ENCODE measurements around the gene POLD2. TPM values are rescaled to one million over a fixed set of nuclear protein-coding genes. Genes with fewer than 3 reads are reported as not detected.

Gene POLD2
- total RNA-seq, 1 experiment from 2014 or later, result 179 TPM

- ChIA-PET POLR2A (no interaction called here), CTCF (interaction anchor here (1.0 kb wide), 1 partner anchor 118 kb away, joined by 3 read pairs; no protein-coding TSS in a partner anchor)
- Mint-ChIP-seq H3K4me1 (ENCODE audit: insufficient read depth, unreplicated experiment) (peaks cover 21% of the 10 kb centered on the region), H3K27me3 (ENCODE audit: insufficient read depth, unreplicated experiment) (no peaks in the 10 kb centered on the region), H3K36me3 (ENCODE audit: insufficient read depth, unreplicated experiment) (peaks cover 47% of the 10 kb centered on the region), H3K4me3 (ENCODE audit: unreplicated experiment) (no peak overlapping the region), H3K9me3 (ENCODE audit: unreplicated experiment) (no peaks in the 10 kb centered on the region), H3K27ac (ENCODE audit: low read depth, unreplicated experiment) (no peak overlapping the region)
- BruUV-seq (replicated peaks), result no TSS peak
- intact Hi-C loops (cut with micrococcal nuclease), result no loop called here
- DNase-seq (ENCODE audit: unreplicated experiment), result no peak
- no peak for TF ChIP-seq CTCF (IDR thresholded peaks at IDR 0.05; ENCODE audit: unreplicated experiment)
Observed at GRCh38 chr7:44077681-44078091, 45.7 kb downstream of the POLD2 start.

- no peak overlapping the region for H3K27ac Mint-ChIP-seq (ENCODE audit: low read depth, unreplicated experiment)
- H3K27me3 Mint-ChIP-seq (ENCODE audit: insufficient read depth, unreplicated experiment), result no peaks in the 10 kb centered on the region
- H3K4me1 Mint-ChIP-seq (ENCODE audit: insufficient read depth, unreplicated experiment), result peaks cover 27% of the 10 kb centered on the region
- ChIA-PET CTCF (no interaction called here), POLR2A (no interaction called here)
- no peak for DNase-seq (ENCODE audit: unreplicated experiment)
- peaks cover 49% of the 10 kb centered on the region for H3K36me3 Mint-ChIP-seq (ENCODE audit: insufficient read depth, unreplicated experiment)
- BruUV-seq (replicated peaks), result no TSS peak
- H3K9me3 Mint-ChIP-seq (ENCODE audit: unreplicated experiment), result no peaks in the 10 kb centered on the region
- intact Hi-C loops (cut with micrococcal nuclease), result no loop called here
- no peak for TF ChIP-seq CTCF (IDR thresholded peaks at IDR 0.05; ENCODE audit: unreplicated experiment)
- no peak overlapping the region for H3K4me3 Mint-ChIP-seq (ENCODE audit: unreplicated experiment)
Observed at GRCh38 chr7:44077061-44077460, 46.3 kb downstream of the POLD2 start.

- Mint-ChIP-seq H3K4me1 (ENCODE audit: insufficient read depth, unreplicated experiment) (peaks cover 34% of the 10 kb centered on the region), H3K36me3 (ENCODE audit: insufficient read depth, unreplicated experiment) (peaks cover 49% of the 10 kb centered on the region), H3K27me3 (ENCODE audit: insufficient read depth, unreplicated experiment) (no peaks in the 10 kb centered on the region), H3K4me3 (ENCODE audit: unreplicated experiment) (no peak overlapping the region), H3K9me3 (ENCODE audit: unreplicated experiment) (no peaks in the 10 kb centered on the region), H3K27ac (ENCODE audit: low read depth, unreplicated experiment) (no peak overlapping the region)
- CTCF ChIA-PET, result interaction anchor here (0.7 to 0.8 kb wide), 2 partner anchors 22 to 120 kb away, joined by 3 read pairs; no protein-coding TSS in a partner anchor
- TF ChIP-seq CTCF (IDR thresholded peaks at IDR 0.05; ENCODE audit: unreplicated experiment), result no peak
- intact Hi-C loops (cut with micrococcal nuclease), result no loop called here
- no TSS peak for BruUV-seq (replicated peaks)
- DNase-seq (ENCODE audit: unreplicated experiment), result no peak
- POLR2A ChIA-PET, result interaction anchor here (1.0 kb wide), 1 partner anchor 32 kb away, joined by 3 read pairs; the partner anchor contains the start of gene DBNL
Observed at GRCh38 chr7:44076101-44076895, 47.0 kb downstream of the POLD2 start.

GRCh38 chr7:44075296-44076075 is 47.9 kb downstream of the POLD2 start:
- Mint-ChIP-seq H3K27me3 (ENCODE audit: insufficient read depth, unreplicated experiment) (no peaks in the 10 kb centered on the region), H3K36me3 (ENCODE audit: insufficient read depth, unreplicated experiment) (peaks cover 53% of the 10 kb centered on the region), H3K4me1 (ENCODE audit: insufficient read depth, unreplicated experiment) (peaks cover 29% of the 10 kb centered on the region), H3K4me3 (ENCODE audit: unreplicated experiment) (no peak overlapping the region), H3K27ac (ENCODE audit: low read depth, unreplicated experiment) (no peak overlapping the region), H3K9me3 (ENCODE audit: unreplicated experiment) (no peaks in the 10 kb centered on the region)
- no peak for DNase-seq (ENCODE audit: unreplicated experiment)
- no TSS peak for BruUV-seq (replicated peaks)
- CTCF ChIA-PET, result interaction anchor here (0.6 to 0.8 kb wide), 3 partner anchors 23 to 484 kb away, joined by 3 to 4 read pairs (median 3); no protein-coding TSS in a partner anchor
- no peak for TF ChIP-seq CTCF (IDR thresholded peaks at IDR 0.05; ENCODE audit: unreplicated experiment)
- POLR2A ChIA-PET, result interaction anchor here (0.7 to 1.2 kb wide), 3 partner anchors 31 to 498 kb away, joined by 3 to 4 read pairs (median 3); partner anchors contain the start of genes DBNL and DDX56
- intact Hi-C loops (cut with micrococcal nuclease), result no loop called here
